ENCODE measurements around the gene C17orf107.
A peak's percentile ranks its signal among the peaks of the same experiment; 100 is the strongest.

Gene C17orf107

DNA sequence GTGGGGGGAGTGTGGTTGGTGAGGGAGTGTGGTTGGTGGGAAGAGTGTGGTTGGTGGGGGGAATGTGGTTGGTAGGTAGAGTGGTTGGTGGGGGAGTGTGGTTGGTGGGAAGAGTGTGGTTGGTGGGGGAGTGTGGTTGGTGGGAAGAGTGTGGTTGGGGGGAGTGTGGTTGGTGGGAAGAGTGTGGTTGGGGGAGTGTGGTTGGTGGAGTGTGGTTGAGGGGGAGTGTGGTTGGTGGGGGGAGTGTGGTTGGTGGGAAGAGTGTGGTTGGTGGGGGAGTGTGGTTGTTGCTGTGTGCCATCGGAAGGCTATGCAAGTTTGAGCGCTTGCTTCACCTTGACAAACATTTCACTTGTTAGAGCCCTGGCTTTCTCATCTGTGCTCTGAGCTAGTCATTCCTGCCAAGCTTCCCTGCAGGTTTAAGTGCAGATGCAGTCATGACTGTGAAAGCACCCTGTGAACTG lies 46.1 kb upstream of the C17orf107 start:
- H2AK5ac ChIP-seq (ENCODE audit: low read depth, low read length): no peak overlapping the region
- H2BK12ac ChIP-seq (ENCODE audit: low read length): no peak overlapping the region
- H4K8ac ChIP-seq (ENCODE audit: low read depth, low read length): no peak overlapping the region
- H2BK15ac ChIP-seq (ENCODE audit: low read length): no peak overlapping the region
- no peak overlapping the region for H3K4me2 ChIP-seq (ENCODE audit: insufficient read depth, low read length, poor library complexity, severe bottlenecking)
- H3K36me3 ChIP-seq (replicated peaks in 1 of 2; ENCODE audit: control insufficient read depth in 2 of 2, insufficient read depth in 2 of 2, low read length in 2 of 2): peaks cover 0 to 6% of the 10 kb centered on the region in 2 donors
- H3K18ac ChIP-seq (ENCODE audit: low read length): no peak overlapping the region
- H2BK5ac ChIP-seq (ENCODE audit: low read length): no peak overlapping the region
- no peak overlapping the region for H3K27ac ChIP-seq (replicated peaks; ENCODE audit: low read length)
- no CpG with 5 or more reads among the region's 2 CpGs for WGBS, 2 donors (ENCODE audit: extremely low coverage in 2 of 2, insufficient read length in 2 of 2, insufficient replicate concordance in 1 of 2)
- H3K27me3 ChIP-seq (ENCODE audit: control insufficient read depth in 3 of 3, insufficient read depth in 3 of 3, low read depth in 1 of 3, low read length in 3 of 3): no peaks in the 10 kb centered on the region
- no peak for DNase-seq (ENCODE audit: low spot score)
- H3K9ac ChIP-seq (ENCODE audit: low read depth, low read length, poor library complexity): no peak overlapping the region
- no peaks in the 10 kb centered on the region for H3K9me3 ChIP-seq (replicated peaks in 1 of 2; ENCODE audit: control insufficient read depth in 2 of 2, insufficient read depth in 1 of 2, low read depth in 1 of 2, low read length in 2 of 2)
- no peak overlapping the region for H2AFZ ChIP-seq (ENCODE audit: low read length)
- H3K4ac ChIP-seq (ENCODE audit: low read length): no peak overlapping the region
- H3K23ac ChIP-seq (ENCODE audit: low read depth, low read length, poor library complexity): no peak overlapping the region
- no peak overlapping the region for H4K91ac ChIP-seq (ENCODE audit: low read depth, low read length, poor library complexity)
- H3K4me3 ChIP-seq (ENCODE audit: low read length in 2 of 2): no peak overlapping the region
- peaks cover 19 to 23% of the 10 kb centered on the region in 2 donors for H3K4me1 ChIP-seq (ENCODE audit: control insufficient read depth in 2 of 2, insufficient read depth in 1 of 2, low read depth in 1 of 2, low read length in 2 of 2)
- H3K79me1 ChIP-seq (ENCODE audit: low read depth, low read length): peaks cover 2% of the 10 kb centered on the region
- H3K14ac ChIP-seq (ENCODE audit: low read length): no peak overlapping the region
- no peak overlapping the region for H2BK120ac ChIP-seq (ENCODE audit: low read depth, low read length)

DNA sequence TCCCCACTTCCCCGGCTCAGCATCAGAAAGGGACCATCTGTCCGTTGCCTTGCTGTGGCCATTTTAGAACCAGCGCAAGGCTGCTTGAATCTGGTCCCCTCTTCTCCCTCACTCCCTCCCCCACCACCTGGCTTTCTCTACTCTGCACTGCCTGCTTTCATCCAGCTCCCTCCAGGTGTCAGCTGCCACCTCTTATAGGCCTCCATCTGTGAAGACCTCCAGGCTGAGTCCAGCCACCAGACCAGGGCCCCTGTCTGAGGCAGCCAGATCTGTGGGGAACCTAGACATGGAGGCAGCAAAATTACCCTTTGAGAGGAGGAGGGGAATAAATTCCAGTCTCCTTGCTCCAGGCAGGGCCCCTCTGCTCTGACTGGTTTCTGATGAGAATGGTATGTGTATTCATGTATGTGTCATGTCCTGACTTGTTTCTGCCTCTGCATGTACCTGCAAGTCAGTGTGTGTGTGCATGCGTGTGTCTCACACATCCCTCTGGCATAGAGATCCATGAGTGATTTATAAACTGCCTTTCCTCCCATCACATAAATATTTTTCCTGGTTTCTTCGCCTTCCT lies 45.1 kb upstream of the C17orf107 start:
- H3K4me3 ChIP-seq (ENCODE audit: low read length in 2 of 2): no peak overlapping the region
- WGBS, 2 donors (ENCODE audit: extremely low coverage in 2 of 2, insufficient read length in 2 of 2, insufficient replicate concordance in 1 of 2): no CpG with 5 or more reads among the region's 5 CpGs
- no peak overlapping the region for H3K4ac ChIP-seq (ENCODE audit: low read length)
- H2BK5ac ChIP-seq (ENCODE audit: low read length): peak overlapping the region; percentile 61
- H3K23ac ChIP-seq (ENCODE audit: low read depth, low read length, poor library complexity): no peak overlapping the region
- no peak for DNase-seq (ENCODE audit: low spot score)
- peaks cover 2% of the 10 kb centered on the region for H3K79me1 ChIP-seq (ENCODE audit: low read depth, low read length)
- H2AK5ac ChIP-seq (ENCODE audit: low read depth, low read length): no peak overlapping the region
- H3K9ac ChIP-seq (ENCODE audit: low read depth, low read length, poor library complexity): no peak overlapping the region
- no peak overlapping the region for H3K27ac ChIP-seq (replicated peaks; ENCODE audit: low read length)
- H2BK120ac ChIP-seq (ENCODE audit: low read depth, low read length): no peak overlapping the region
- H2BK12ac ChIP-seq (ENCODE audit: low read length): no peak overlapping the region
- H4K91ac ChIP-seq (ENCODE audit: low read depth, low read length, poor library complexity): no peak overlapping the region
- no peaks in the 10 kb centered on the region for H3K27me3 ChIP-seq (ENCODE audit: control insufficient read depth in 3 of 3, insufficient read depth in 3 of 3, low read depth in 1 of 3, low read length in 3 of 3)
- no peak overlapping the region for H4K8ac ChIP-seq (ENCODE audit: low read depth, low read length)
- H3K18ac ChIP-seq (ENCODE audit: low read length): no peak overlapping the region
- H2AFZ ChIP-seq (ENCODE audit: low read length): no peak overlapping the region
- no peak overlapping the region for H2BK15ac ChIP-seq (ENCODE audit: low read length)
- no peak overlapping the region for H3K4me2 ChIP-seq (ENCODE audit: insufficient read depth, low read length, poor library complexity, severe bottlenecking)
- H3K14ac ChIP-seq (ENCODE audit: low read length): no peak overlapping the region
- no peaks in the 10 kb centered on the region for H3K9me3 ChIP-seq (replicated peaks in 1 of 2; ENCODE audit: control insufficient read depth in 2 of 2, insufficient read depth in 1 of 2, low read depth in 1 of 2, low read length in 2 of 2)
- H3K36me3 ChIP-seq (replicated peaks in 1 of 2; ENCODE audit: control insufficient read depth in 2 of 2, insufficient read depth in 2 of 2, low read length in 2 of 2): peaks cover 0 to 6% of the 10 kb centered on the region in 2 donors
- H3K4me1 ChIP-seq (ENCODE audit: control insufficient read depth in 2 of 2, insufficient read depth in 1 of 2, low read depth in 1 of 2, low read length in 2 of 2): peaks cover 23 to 30% of the 10 kb centered on the region in 2 donors

DNA sequence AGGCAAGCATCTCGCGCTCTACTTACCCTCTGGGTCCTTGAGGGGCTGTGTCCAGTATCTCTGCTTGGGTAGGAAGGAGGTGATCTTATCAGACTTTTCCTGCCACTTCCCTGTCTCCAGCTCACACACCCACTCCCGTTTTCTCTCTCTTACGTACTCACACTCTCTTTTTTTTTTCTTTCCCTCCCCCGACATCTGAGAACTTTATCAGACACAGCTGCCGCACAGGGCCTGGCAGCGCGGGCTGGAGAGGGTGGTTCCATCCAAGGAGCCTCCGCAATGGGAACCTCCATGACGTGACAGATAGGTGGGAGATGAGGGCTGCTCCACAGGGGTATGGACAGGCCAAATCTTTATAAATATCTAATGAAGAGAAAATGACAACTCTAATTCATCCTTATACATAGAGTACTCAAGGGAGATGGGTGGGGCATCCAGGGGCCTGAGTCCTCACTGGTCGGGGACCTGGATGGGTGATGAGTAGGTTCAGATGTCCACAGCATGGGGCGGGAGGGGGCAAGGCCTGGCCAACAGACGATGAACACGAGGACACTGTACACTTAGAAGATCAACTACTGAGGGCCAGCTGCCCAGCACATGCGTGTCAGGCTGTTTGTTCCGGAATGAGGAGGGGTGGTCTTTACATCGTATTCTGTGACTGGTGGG lies 42.9 kb upstream of the C17orf107 start:
- H3K18ac ChIP-seq (ENCODE audit: low read length): no peak overlapping the region
- no peak overlapping the region for H3K14ac ChIP-seq (ENCODE audit: low read length)
- H2BK15ac ChIP-seq (ENCODE audit: low read length): peak overlapping the region; percentile 9
- H3K79me1 ChIP-seq (ENCODE audit: low read depth, low read length): peaks cover 2% of the 10 kb centered on the region
- H3K27me3 ChIP-seq (ENCODE audit: control insufficient read depth in 3 of 3, insufficient read depth in 3 of 3, low read depth in 1 of 3, low read length in 3 of 3): no peaks in the 10 kb centered on the region
- no peak overlapping the region for H2BK5ac ChIP-seq (ENCODE audit: low read length)
- no peak overlapping the region for H3K4me2 ChIP-seq (ENCODE audit: insufficient read depth, low read length, poor library complexity, severe bottlenecking)
- no peak overlapping the region for H4K91ac ChIP-seq (ENCODE audit: low read depth, low read length, poor library complexity)
- H2BK120ac ChIP-seq (ENCODE audit: low read depth, low read length): no peak overlapping the region
- H3K27ac ChIP-seq (replicated peaks; ENCODE audit: low read length): no peak overlapping the region
- no peak overlapping the region for H3K4me3 ChIP-seq (ENCODE audit: low read length in 2 of 2)
- WGBS, 2 donors (ENCODE audit: extremely low coverage in 2 of 2, insufficient read length in 2 of 2, insufficient replicate concordance in 1 of 2): 100% methylated on average over 3 of the region's 17 CpGs; no CpG with 5 or more reads in 1 of the 2 donors
- no peak overlapping the region for H2AK5ac ChIP-seq (ENCODE audit: low read depth, low read length)
- H4K8ac ChIP-seq (ENCODE audit: low read depth, low read length): no peak overlapping the region
- H2BK12ac ChIP-seq (ENCODE audit: low read length): no peak overlapping the region
- H3K9me3 ChIP-seq (replicated peaks in 1 of 2; ENCODE audit: control insufficient read depth in 2 of 2, insufficient read depth in 1 of 2, low read depth in 1 of 2, low read length in 2 of 2): no peaks in the 10 kb centered on the region
- no peak overlapping the region for H3K23ac ChIP-seq (ENCODE audit: low read depth, low read length, poor library complexity)
- no peak for DNase-seq (ENCODE audit: low spot score)
- H3K4me1 ChIP-seq (ENCODE audit: control insufficient read depth in 2 of 2, insufficient read depth in 1 of 2, low read depth in 1 of 2, low read length in 2 of 2): peaks cover 21 to 30% of the 10 kb centered on the region in 2 donors
- no peak overlapping the region for H3K4ac ChIP-seq (ENCODE audit: low read length)
- H3K9ac ChIP-seq (ENCODE audit: low read depth, low read length, poor library complexity): no peak overlapping the region
- H2AFZ ChIP-seq (ENCODE audit: low read length): no peak overlapping the region
- peaks cover 0 to 20% of the 10 kb centered on the region in 2 donors for H3K36me3 ChIP-seq (replicated peaks in 1 of 2; ENCODE audit: control insufficient read depth in 2 of 2, insufficient read depth in 2 of 2, low read length in 2 of 2)

DNA sequence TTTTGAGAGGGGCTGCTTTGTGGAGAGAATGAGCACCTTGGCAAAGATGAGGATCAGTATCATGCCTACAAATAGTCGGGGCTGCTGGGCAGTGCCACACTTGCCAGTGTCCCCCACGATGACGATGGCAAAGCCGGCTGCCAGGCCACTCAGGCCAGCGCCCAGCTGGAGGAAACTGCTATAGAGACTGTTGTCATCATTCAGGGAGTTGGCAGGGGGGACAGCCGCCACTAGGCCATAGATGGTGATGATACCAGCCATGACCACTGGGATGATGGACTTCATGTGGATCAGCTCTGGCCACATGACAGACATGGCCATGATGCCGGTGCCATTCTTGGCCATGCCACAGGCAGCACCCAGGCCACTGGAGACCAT lies 42.4 kb upstream of the C17orf107 start:
- H2BK120ac ChIP-seq (ENCODE audit: low read depth, low read length): no peak overlapping the region
- peaks cover 2% of the 10 kb centered on the region for H3K79me1 ChIP-seq (ENCODE audit: low read depth, low read length)
- H3K14ac ChIP-seq (ENCODE audit: low read length): no peak overlapping the region
- no peak overlapping the region for H2AFZ ChIP-seq (ENCODE audit: low read length)
- no peak overlapping the region for H3K23ac ChIP-seq (ENCODE audit: low read depth, low read length, poor library complexity)
- no peak overlapping the region for H3K4me2 ChIP-seq (ENCODE audit: insufficient read depth, low read length, poor library complexity, severe bottlenecking)
- no peak overlapping the region for H3K9ac ChIP-seq (ENCODE audit: low read depth, low read length, poor library complexity)
- H3K9me3 ChIP-seq (replicated peaks in 1 of 2; ENCODE audit: control insufficient read depth in 2 of 2, insufficient read depth in 1 of 2, low read depth in 1 of 2, low read length in 2 of 2): no peaks in the 10 kb centered on the region
- peaks cover 0 to 20% of the 10 kb centered on the region in 2 donors for H3K36me3 ChIP-seq (replicated peaks in 1 of 2; ENCODE audit: control insufficient read depth in 2 of 2, insufficient read depth in 2 of 2, low read length in 2 of 2)
- H3K4ac ChIP-seq (ENCODE audit: low read length): no peak overlapping the region
- H3K18ac ChIP-seq (ENCODE audit: low read length): no peak overlapping the region
- WGBS, 2 donors (ENCODE audit: extremely low coverage in 2 of 2, insufficient read length in 2 of 2, insufficient replicate concordance in 1 of 2): no CpG with 5 or more reads among the region's 7 CpGs
- no peak overlapping the region for H2AK5ac ChIP-seq (ENCODE audit: low read depth, low read length)
- H4K8ac ChIP-seq (ENCODE audit: low read depth, low read length): no peak overlapping the region
- H2BK5ac ChIP-seq (ENCODE audit: low read length): no peak overlapping the region
- H3K27ac ChIP-seq (replicated peaks; ENCODE audit: low read length): no peak overlapping the region
- H2BK12ac ChIP-seq (ENCODE audit: low read length): no peak overlapping the region
- H3K27me3 ChIP-seq (ENCODE audit: control insufficient read depth in 3 of 3, insufficient read depth in 3 of 3, low read depth in 1 of 3, low read length in 3 of 3): no peaks in the 10 kb centered on the region
- H2BK15ac ChIP-seq (ENCODE audit: low read length): no peak overlapping the region
- no peak overlapping the region for H4K91ac ChIP-seq (ENCODE audit: low read depth, low read length, poor library complexity)
- H3K4me1 ChIP-seq (ENCODE audit: control insufficient read depth in 2 of 2, insufficient read depth in 1 of 2, low read depth in 1 of 2, low read length in 2 of 2): peaks cover 21 to 30% of the 10 kb centered on the region in 2 donors
- H3K4me3 ChIP-seq (ENCODE audit: low read length in 2 of 2): no peak overlapping the region
- DNase-seq (ENCODE audit: low spot score): no peak
